ENCODE results near the gene PLCE1. TPM values are rescaled to one million over a fixed set of nuclear protein-coding genes. Genes with fewer than 3 reads are reported as not detected.

Gene PLCE1
- polyA plus RNA-seq, 2 of the 4 experiments (the other 2 are of a cell fraction), result 10.7 to 18.2 TPM

DNA sequence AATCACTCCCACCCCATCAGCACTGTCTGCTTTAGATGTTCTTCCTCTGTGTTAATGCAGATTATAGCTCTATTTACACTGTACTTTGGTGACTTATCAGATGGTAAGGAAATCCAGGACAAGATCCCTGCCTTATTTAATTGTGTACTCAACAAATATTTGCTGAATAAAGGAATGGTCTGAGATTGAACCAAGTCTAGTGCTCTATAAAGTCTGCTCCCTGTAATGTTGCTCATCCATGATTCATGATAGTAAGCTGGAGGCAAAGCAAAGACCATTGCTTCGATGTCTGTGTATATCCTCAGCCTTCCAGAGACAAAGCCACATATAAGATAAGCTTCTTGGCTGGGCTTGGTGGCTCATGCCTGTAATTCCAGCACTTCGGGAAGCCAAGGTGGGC, 33.5 kb downstream of the PLCE1 start (continued):
- TF ChIP-seq PBX3 (IDR thresholded peaks at IDR 0.05), result no peak
- no peak for TF ChIP-seq RFX5 (IDR thresholded peaks at IDR 0.05)
- no peak for TF ChIP-seq EHMT2 (IDR thresholded peaks at IDR 0.05; ENCODE audit: low read depth)

DNA sequence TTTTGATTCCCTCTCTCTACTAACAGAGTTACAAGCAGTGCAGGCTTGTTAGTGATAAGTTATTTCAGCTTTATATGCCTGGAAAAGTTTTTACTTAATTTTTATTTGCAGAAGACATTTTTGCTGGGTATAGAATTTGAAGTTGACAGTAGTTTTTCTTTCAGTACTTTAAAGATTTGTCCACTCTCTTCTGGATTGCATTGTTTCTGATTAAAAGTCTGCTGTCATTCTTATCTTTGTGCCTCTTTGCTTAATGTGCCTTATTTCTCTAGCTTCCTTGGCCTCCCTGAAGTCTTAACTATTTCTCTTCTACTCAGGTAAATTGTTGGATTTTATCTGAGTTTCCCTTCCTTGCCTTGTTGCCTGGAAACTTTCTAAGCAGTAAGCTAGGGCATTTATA, 36.2 kb downstream of the PLCE1 start:
- ATAC-seq, result no peak
- DNase-seq (ENCODE audit: low read depth in 1 of 2, low spot score in 1 of 2), result peak in 1 of 2 experiments; percentile 25
- no peak overlapping the region for H3K4me3 ChIP-seq
- ChIA-PET CTCF (interaction anchor here (0.8 to 4.5 kb wide), 2 partner anchors 8 to 290 kb away, joined by 3 to 15 read pairs; no protein-coding TSS in a partner anchor), POLR2A (no interaction called here)
- peak; percentile 17; the same call in 1 of the 2 replicates for TF ChIP-seq CHD4 (IDR thresholded peaks at IDR 0.05; ENCODE audit: borderline replicate concordance)
- no peak for TF ChIP-seq NR3C1 (IDR thresholded peaks at IDR 0.05)
- TF ChIP-seq SREBF2 (IDR thresholded peaks at IDR 0.05), result no peak
- TF ChIP-seq EHMT2 (IDR thresholded peaks at IDR 0.05; ENCODE audit: low read depth), result no peak
- TF ChIP-seq HOXB13 (CRISPR knock-in tag; IDR thresholded peaks at IDR 0.05; ENCODE audit: low read depth), result no peak
- H3K27ac ChIP-seq, result no peak overlapping the region
- H3K4me2 ChIP-seq, result no peak overlapping the region
- FAIRE-seq, result no peak
- H3K9me3 ChIP-seq, result peaks cover 61% of the 10 kb centered on the region
- peaks cover 10% of the 10 kb centered on the region for H3K4me1 ChIP-seq

GRCh38 chr10:94035982-94036765, 42.4 kb downstream of the PLCE1 start:
- no peak for ATAC-seq
- TF ChIP-seq ZNF302 (CRISPR knock-in tag; IDR thresholded peaks at IDR 0.05) (no peak), POLR2A (IDR thresholded peaks at IDR 0.05; ENCODE audit: low read length) (no peak), MAZ (IDR thresholded peaks at IDR 0.05; ENCODE audit: borderline replicate concordance, low read depth, low read length) (no peak), HMGXB4 (CRISPR knock-in tag; IDR thresholded peaks at IDR 0.05; ENCODE audit: borderline replicate concordance) (no peak), HES2 (IDR thresholded peaks at IDR 0.05) (no peak), CTCF (IDR thresholded peaks at IDR 0.05) (no peak), KDM5A (IDR thresholded peaks at IDR 0.05) (no peak), SMC3 (IDR thresholded peaks at IDR 0.05) (no peak), POLR2AphosphoS2 (conservative IDR thresholded peaks at IDR 0.05; ENCODE audit: low read length) (no peak)
- FAIRE-seq, result peak; percentile 13
- DNase-seq (ENCODE audit: low read depth in 1 of 2, low spot score in 1 of 2), result no peak
- peaks cover 66% of the 10 kb centered on the region for H3K4me1 ChIP-seq
- H3K4me2 ChIP-seq, result peak overlapping the region; percentile 68
- peaks cover 10% of the 10 kb centered on the region; the same call in 2 of the 3 replicates for H3K9me3 ChIP-seq
- ChIA-PET CTCF (interaction anchor here (1.0 to 1.8 kb wide), 3 partner anchors 10 to 119 kb away, joined by 3 to 4 read pairs (median 4); no protein-coding TSS in a partner anchor), POLR2A (no interaction called here)
- H3K27ac ChIP-seq, result peak overlapping the region; percentile 87 to 91
- H3K4me3 ChIP-seq, result no peak overlapping the region
- 73% methylated on average over 3 of the region's 3 CpGs for WGBS (ENCODE audit: missing lambda C conversion rate)

DNA sequence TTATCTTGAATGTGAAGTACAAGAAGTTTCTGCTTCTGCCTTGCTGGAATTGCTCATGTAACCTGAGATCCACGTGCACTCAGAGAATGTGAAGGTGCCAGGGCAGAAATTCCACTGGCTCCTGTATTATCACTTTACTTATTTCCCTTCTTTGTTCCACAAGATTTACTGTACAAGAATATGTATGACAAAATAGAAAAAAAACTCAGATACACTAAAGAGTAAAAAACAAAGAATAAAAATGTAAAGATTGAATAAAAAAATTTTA, 43.0 kb downstream of the PLCE1 start:
- Histone ChIP-seq H3K4me1 (peaks cover 72% of the 10 kb centered on the region), H3K4me3 (no peak overlapping the region), H3K9me3 (peaks cover 7% of the 10 kb centered on the region; the same call in 1 of the 3 replicates), H3K27ac (peak overlapping the region; percentile 87 to 91), H3K4me2 (peak overlapping the region; percentile 68)
- POLR2A ChIA-PET, result no interaction called here
- DNase-seq (ENCODE audit: low read depth in 1 of 2, low spot score in 1 of 2) (no peak), FAIRE-seq (no peak), ATAC-seq (no peak)
- WGBS (ENCODE audit: missing lambda C conversion rate), result 22% methylated on average over 1 of the region's 1 CpG
- CTCF ChIA-PET, result interaction anchor here (1.0 to 1.8 kb wide), 4 partner anchors 10 to 120 kb away, joined by 3 to 4 read pairs (median 4); no protein-coding TSS in a partner anchor
- TF ChIP-seq MAFK (IDR thresholded peaks at IDR 0.05; ENCODE audit: partially characterized antibody) (no peak), JUN (IDR thresholded peaks at IDR 0.05) (no peak), ZSCAN20 (CRISPR knock-in tag; IDR thresholded peaks at IDR 0.05) (no peak), HDAC2 (IDR thresholded peaks at IDR 0.05) (no peak), MAX (IDR thresholded peaks at IDR 0.05) (no peak), CHD2 (IDR thresholded peaks at IDR 0.05; ENCODE audit: low read length, partially characterized antibody) (no peak), KDM1A (IDR thresholded peaks at IDR 0.05; ENCODE audit: low read depth) (no peak), ZNF302 (CRISPR knock-in tag; IDR thresholded peaks at IDR 0.05) (no peak), BHLHE40 (IDR thresholded peaks at IDR 0.05; ENCODE audit: low read depth, low read length) (no peak), POLR2AphosphoS2 (conservative IDR thresholded peaks at IDR 0.05; ENCODE audit: low read length) (no peak)
